OCI-LY1 (cell line): Measurements from ENCODE around the gene SAP30L.

Experiments
- H2AFZ ChIP-seq: fragments of 200-600 bp; sonication (generic), shearing (Covaris generic); 2 replicates; pipeline ENCODE4 v1.6.0; 2014; ENCODE audit warnings: antibody characterized with exemption, mild to moderate bottlenecking, low read length
- H3F3A ChIP-seq: fragments of 200-600 bp; sonication (generic), shearing (Covaris generic); 2 replicates; pipeline ENCODE4 v1.6.0; 2014; ENCODE audit warnings: mild to moderate bottlenecking, antibody characterized with exemption, low read length, moderate library complexity; ENCODE audit not compliant: insufficient read depth
- H3K27ac ChIP-seq: fragments of 200-600 bp; sonication (generic); 2 replicates; pipeline ENCODE4 v1.5.1; 2014; ENCODE audit warnings: low read length, mixed run types, mild to moderate bottlenecking, low read depth; ENCODE audit not compliant: poor library complexity, severe bottlenecking
- H3K27me3 ChIP-seq: fragments of 200-600 bp; sonication (generic); 2 replicates; pipeline ENCODE4 v1.6.0; 2014; ENCODE audit warnings: antibody characterized with exemption, mild to moderate bottlenecking, low read length, moderate library complexity; ENCODE audit not compliant: insufficient read depth
- H3K36me3 ChIP-seq: fragments of 200-600 bp; sonication (generic); 2 replicates; pipeline ENCODE4 v1.6.1; 2014; ENCODE audit warnings: mild to moderate bottlenecking, antibody characterized with exemption, low read length, moderate library complexity, mixed read lengths; ENCODE audit not compliant: insufficient read depth
- H3K4me1 ChIP-seq: fragments of 200-600 bp; sonication (generic); 2 replicates; pipeline ENCODE4 v1.5.1; 2014; ENCODE audit warnings: mild to moderate bottlenecking, low read length, moderate library complexity; ENCODE audit not compliant: insufficient read depth, severe bottlenecking
- H3K4me2 ChIP-seq: fragments of 200-600 bp; sonication (generic), shearing (Covaris generic); 2 replicates; pipeline ENCODE4 v1.6.1; 2014; ENCODE audit warnings: low read length
- H3K4me3 ChIP-seq: fragments of 200-600 bp; sonication (generic); 2 replicates; pipeline ENCODE4 v1.5.1; 2014; ENCODE audit warnings: low read length, low read depth, mild to moderate bottlenecking, mixed read lengths; ENCODE audit not compliant: poor library complexity, severe bottlenecking
- H3K79me2 ChIP-seq: fragments of 200-600 bp; shearing (Covaris generic); 2 replicates; pipeline ENCODE4 v1.6.1; 2016; ENCODE audit warnings: mixed run types, low read length, mixed read lengths; ENCODE audit not compliant: insufficient read depth
- H3K9ac ChIP-seq: fragments of 200-600 bp; sonication (generic), shearing (Covaris generic); 2 replicates; pipeline ENCODE4 v1.6.1; 2014; ENCODE audit warnings: mild to moderate bottlenecking, low read length, mixed read lengths
- H3K9me2 ChIP-seq: fragments of 200-600 bp; sonication (generic), shearing (Covaris generic); 2 replicates; pipeline ENCODE4 v1.6.1; 2014; ENCODE audit warnings: low read depth, mild to moderate bottlenecking, low read length, mixed read lengths
- H3K9me3 ChIP-seq: fragments of 200-600 bp; shearing (Covaris generic); 2 replicates; pipeline ENCODE4 v1.6.1; 2014; ENCODE audit warnings: low read length, mixed read lengths
- H4K20me1 ChIP-seq: fragments of 200-600 bp; sonication (generic), shearing (Covaris generic); 2 replicates; pipeline ENCODE4 v1.6.0; 2016; ENCODE audit warnings: mild to moderate bottlenecking, low read length; ENCODE audit not compliant: insufficient read depth
- CTCF ChIP-seq: fragments of 200-600 bp; sonication (generic), shearing (Covaris generic); IDR thresholded peaks from 2 replicates; pipeline ENCODE4 v1.5.1; 2017; ENCODE audit warnings: mild to moderate bottlenecking, antibody characterized with exemption, low read length, moderate library complexity, mixed read lengths
- EZH2 ChIP-seq: fragments of 200-600 bp; sonication (generic), shearing (Covaris generic); IDR thresholded peaks from 2 replicates; pipeline ENCODE4 v1.8.0; 2017; ENCODE audit warnings: borderline replicate concordance, mixed run types, mild to moderate bottlenecking, antibody characterized with exemption, low read length, moderate library complexity, mixed read lengths

SAP30L gene

GRCh38 chr5:154410786-154411185, 35.0 kb upstream of the SAP30L start:
- Histone ChIP-seq H3K27me3 (no peaks in the 10 kb centered on the region), H3K9me3 (no peaks in the 10 kb centered on the region), H2AFZ (no peak overlapping the region), H3K4me3 (no peak overlapping the region), H3K27ac (no peak overlapping the region), H4K20me1 (no peaks in the 10 kb centered on the region), H3K79me2 (no peaks in the 10 kb centered on the region), H3K36me3 (no peaks in the 10 kb centered on the region), H3K9ac (no peak overlapping the region), H3F3A (no peaks in the 10 kb centered on the region), H3K9me2 (no peaks in the 10 kb centered on the region), H3K4me2 (no peak overlapping the region), H3K4me1 (peaks cover 2% of the 10 kb centered on the region)
- no peak for TF ChIP-seq CTCF
- TF ChIP-seq EZH2, result no peak

- Histone ChIP-seq H3K9me3 (no peaks in the 10 kb centered on the region), H3K36me3 (no peaks in the 10 kb centered on the region), H3K27me3 (no peaks in the 10 kb centered on the region), H3K4me1 (peaks cover 6% of the 10 kb centered on the region), H3K9ac (no peak overlapping the region), H3K4me3 (no peak overlapping the region), H3F3A (no peaks in the 10 kb centered on the region), H2AFZ (no peak overlapping the region), H3K4me2 (no peak overlapping the region), H4K20me1 (no peaks in the 10 kb centered on the region), H3K79me2 (no peaks in the 10 kb centered on the region), H3K9me2 (no peaks in the 10 kb centered on the region), H3K27ac (no peak overlapping the region)
- no peak for TF ChIP-seq CTCF
- no peak for TF ChIP-seq EZH2
Observed at GRCh38 chr5:154411338-154411737, 34.5 kb upstream of the SAP30L start.

DNA sequence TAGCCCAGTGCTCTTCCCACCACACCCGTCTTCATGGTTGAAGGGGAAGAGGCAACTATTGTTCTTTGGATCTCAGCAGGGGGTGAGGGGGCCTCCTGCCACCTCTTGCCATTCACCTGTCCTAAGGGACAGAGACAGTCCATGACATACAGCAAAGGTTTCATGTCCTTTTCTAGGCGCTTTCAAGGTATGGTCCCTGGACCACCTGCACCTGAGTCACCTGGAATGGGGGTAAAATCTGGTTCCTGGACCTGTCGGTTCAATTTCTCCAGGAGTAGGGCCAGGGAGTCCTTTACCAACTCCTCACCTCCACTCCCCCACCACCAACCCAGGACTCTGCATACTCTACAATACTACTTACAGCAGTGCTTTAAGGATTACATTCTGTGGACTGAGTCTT, 33.5 kb upstream of the SAP30L start:
- H3K4me2 ChIP-seq, result no peak overlapping the region
- H3K9me3 ChIP-seq, result no peaks in the 10 kb centered on the region
- H2AFZ ChIP-seq, result no peak overlapping the region
- no peaks in the 10 kb centered on the region for H3F3A ChIP-seq
- H3K36me3 ChIP-seq, result no peaks in the 10 kb centered on the region
- H3K9me2 ChIP-seq, result no peaks in the 10 kb centered on the region
- no peak overlapping the region for H3K9ac ChIP-seq
- H4K20me1 ChIP-seq, result no peaks in the 10 kb centered on the region
- H3K27me3 ChIP-seq, result no peaks in the 10 kb centered on the region
- no peak overlapping the region for H3K27ac ChIP-seq
- no peaks in the 10 kb centered on the region for H3K79me2 ChIP-seq
- H3K4me1 ChIP-seq, result peaks cover 14% of the 10 kb centered on the region
- TF ChIP-seq CTCF, result no peak
- no peak for TF ChIP-seq EZH2
- H3K4me3 ChIP-seq, result no peak overlapping the region
